OCI-LY3 (cell line): ENCODE measurements around the gene SLC10A6.

ENCODE experiments used
- EZH2phosphoT487 ChIP-seq: fragments of 200-600 bp; shearing (Covaris generic); IDR thresholded peaks from 2 replicates; pipeline ENCODE4 v1.6.1; 2018; ENCODE audit warnings: antibody characterized with exemption, mixed run types, low read depth
- TF ChIP-seq, protein P1 (sequence below): fragments of 200-600, 300-600 bp; sonication (generic); IDR thresholded peaks from 2 replicates; pipeline ENCODE4 v1.5.1; 2014; ENCODE audit warnings: antibody characterized with exemption, low read length, low read depth

DNA sequence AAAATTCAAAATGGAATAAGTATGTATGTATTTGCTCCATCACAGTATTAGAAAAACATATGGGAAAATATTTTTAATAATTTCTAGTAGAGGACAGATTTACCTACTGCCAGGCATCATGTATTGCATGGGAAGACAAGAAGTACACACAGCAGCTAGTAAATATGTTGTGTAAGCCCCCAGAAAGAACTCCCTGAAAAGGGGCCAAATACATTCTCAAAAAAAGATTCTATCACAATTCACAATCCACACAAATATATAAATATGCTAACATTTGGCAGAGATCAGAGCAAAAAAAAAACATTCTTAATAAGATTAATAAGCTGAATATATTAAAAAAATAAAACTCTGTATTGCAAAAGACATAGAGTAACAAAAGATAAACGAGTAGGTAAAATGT is 28.0 kb downstream of the SLC10A6 start:
- TF ChIP-seq, protein P1, sequence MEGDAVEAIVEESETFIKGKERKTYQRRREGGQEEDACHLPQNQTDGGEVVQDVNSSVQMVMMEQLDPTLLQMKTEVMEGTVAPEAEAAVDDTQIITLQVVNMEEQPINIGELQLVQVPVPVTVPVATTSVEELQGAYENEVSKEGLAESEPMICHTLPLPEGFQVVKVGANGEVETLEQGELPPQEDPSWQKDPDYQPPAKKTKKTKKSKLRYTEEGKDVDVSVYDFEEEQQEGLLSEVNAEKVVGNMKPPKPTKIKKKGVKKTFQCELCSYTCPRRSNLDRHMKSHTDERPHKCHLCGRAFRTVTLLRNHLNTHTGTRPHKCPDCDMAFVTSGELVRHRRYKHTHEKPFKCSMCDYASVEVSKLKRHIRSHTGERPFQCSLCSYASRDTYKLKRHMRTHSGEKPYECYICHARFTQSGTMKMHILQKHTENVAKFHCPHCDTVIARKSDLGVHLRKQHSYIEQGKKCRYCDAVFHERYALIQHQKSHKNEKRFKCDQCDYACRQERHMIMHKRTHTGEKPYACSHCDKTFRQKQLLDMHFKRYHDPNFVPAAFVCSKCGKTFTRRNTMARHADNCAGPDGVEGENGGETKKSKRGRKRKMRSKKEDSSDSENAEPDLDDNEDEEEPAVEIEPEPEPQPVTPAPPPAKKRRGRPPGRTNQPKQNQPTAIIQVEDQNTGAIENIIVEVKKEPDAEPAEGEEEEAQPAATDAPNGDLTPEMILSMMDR = no peak
- TF ChIP-seq EZH2phosphoT487 = no peak
